ENCODE results near the gene SARDH.
A peak's percentile ranks its signal among the peaks of the same experiment; 100 is the strongest.

Gene SARDH

DNA sequence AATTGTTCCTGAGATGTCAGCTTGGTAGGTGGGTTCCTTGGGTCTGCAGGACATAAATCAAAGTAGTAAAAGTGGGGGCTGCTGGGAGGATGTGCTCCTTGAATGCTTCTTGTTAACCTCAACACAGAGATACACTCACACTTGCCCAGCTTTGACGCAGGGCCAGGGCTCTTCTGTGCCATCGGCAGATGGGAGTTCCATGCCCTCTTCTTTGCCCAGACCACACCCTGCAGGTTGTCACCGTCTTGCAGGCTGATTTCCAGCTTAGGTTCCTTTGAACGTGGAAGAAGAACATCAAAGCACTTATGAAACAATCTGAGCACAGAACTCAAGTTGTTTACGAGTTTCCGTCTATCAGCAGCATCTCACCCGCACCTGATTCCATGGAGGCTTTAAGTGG, 91.0 kb downstream of the SARDH start:
- no peak for DNase-seq (ENCODE audit: low read depth)
- H3K4me3 ChIP-seq (ENCODE audit: low read depth, low read length), result no peak overlapping the region
- TF ChIP-seq, protein P1, sequence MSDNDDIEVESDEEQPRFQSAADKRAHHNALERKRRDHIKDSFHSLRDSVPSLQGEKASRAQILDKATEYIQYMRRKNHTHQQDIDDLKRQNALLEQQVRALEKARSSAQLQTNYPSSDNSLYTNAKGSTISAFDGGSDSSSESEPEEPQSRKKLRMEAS (IDR thresholded peaks at IDR 0.05; ENCODE audit: low read depth, low read length), result no peak
- TF ChIP-seq, protein P2, sequence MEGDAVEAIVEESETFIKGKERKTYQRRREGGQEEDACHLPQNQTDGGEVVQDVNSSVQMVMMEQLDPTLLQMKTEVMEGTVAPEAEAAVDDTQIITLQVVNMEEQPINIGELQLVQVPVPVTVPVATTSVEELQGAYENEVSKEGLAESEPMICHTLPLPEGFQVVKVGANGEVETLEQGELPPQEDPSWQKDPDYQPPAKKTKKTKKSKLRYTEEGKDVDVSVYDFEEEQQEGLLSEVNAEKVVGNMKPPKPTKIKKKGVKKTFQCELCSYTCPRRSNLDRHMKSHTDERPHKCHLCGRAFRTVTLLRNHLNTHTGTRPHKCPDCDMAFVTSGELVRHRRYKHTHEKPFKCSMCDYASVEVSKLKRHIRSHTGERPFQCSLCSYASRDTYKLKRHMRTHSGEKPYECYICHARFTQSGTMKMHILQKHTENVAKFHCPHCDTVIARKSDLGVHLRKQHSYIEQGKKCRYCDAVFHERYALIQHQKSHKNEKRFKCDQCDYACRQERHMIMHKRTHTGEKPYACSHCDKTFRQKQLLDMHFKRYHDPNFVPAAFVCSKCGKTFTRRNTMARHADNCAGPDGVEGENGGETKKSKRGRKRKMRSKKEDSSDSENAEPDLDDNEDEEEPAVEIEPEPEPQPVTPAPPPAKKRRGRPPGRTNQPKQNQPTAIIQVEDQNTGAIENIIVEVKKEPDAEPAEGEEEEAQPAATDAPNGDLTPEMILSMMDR (IDR thresholded peaks at IDR 0.05; ENCODE audit: low read depth, low read length), result no peak
- no peak for TF ChIP-seq MYC (IDR thresholded peaks at IDR 0.05; ENCODE audit: low read depth, low read length)
- TF ChIP-seq POLR2A (IDR thresholded peaks at IDR 0.05; ENCODE audit: extremely low read depth, insufficient read length), result no peak

- H3K4me3 ChIP-seq (ENCODE audit: low read depth, low read length), result no peak overlapping the region
- peak; percentile 11 for DNase-seq (ENCODE audit: low read depth)
- TF ChIP-seq, protein P2 (IDR thresholded peaks at IDR 0.05; ENCODE audit: low read depth, low read length), result no peak
These were observed 93.0 kb downstream of the SARDH start for GRCh38 chr9:133645021-133645765.

GRCh38 chr9:133643978-133644760, 94.0 kb downstream of the SARDH start:
- no peak overlapping the region for H3K4me3 ChIP-seq (ENCODE audit: low read depth, low read length)
- TF ChIP-seq POLR2A (IDR thresholded peaks at IDR 0.05; ENCODE audit: extremely low read depth, insufficient read length), result no peak
- TF ChIP-seq, protein P1 (IDR thresholded peaks at IDR 0.05; ENCODE audit: low read depth, low read length), result no peak
- no peak for TF ChIP-seq MYC (IDR thresholded peaks at IDR 0.05; ENCODE audit: low read depth, low read length)
- TF ChIP-seq, protein P2 (IDR thresholded peaks at IDR 0.05; ENCODE audit: low read depth, low read length), result no peak
- DNase-seq (ENCODE audit: low read depth), result no peak

DNA sequence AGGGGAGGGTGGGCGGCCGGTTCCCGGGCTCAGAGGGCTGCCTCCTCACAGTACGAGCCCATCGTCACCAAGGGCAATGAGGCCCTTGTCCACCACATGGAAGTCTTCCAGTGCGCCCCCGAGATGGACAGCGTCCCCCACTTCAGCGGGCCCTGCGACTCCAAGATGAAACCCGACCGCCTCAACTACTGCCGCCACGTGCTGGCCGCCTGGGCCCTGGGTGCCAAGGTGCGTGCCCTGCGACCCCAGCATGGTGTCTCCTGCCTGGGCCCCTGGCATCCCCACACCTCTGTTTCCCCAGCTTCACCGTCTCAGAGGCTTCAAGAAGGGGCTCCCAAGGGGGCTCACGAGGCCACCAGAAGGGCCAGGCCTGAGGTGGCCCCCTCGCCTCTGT, 94.8 kb downstream of the SARDH start:
- DNase-seq (ENCODE audit: low read depth), result no peak
- TF ChIP-seq POLR2A (IDR thresholded peaks at IDR 0.05; ENCODE audit: extremely low read depth, insufficient read length), result no peak
- TF ChIP-seq, protein P2 (IDR thresholded peaks at IDR 0.05; ENCODE audit: low read depth, low read length), result no peak
- TF ChIP-seq, protein P1 (IDR thresholded peaks at IDR 0.05; ENCODE audit: low read depth, low read length), result no peak
- no peak for TF ChIP-seq MYC (IDR thresholded peaks at IDR 0.05; ENCODE audit: low read depth, low read length)
- H3K4me3 ChIP-seq (ENCODE audit: low read depth, low read length), result no peak overlapping the region

DNA sequence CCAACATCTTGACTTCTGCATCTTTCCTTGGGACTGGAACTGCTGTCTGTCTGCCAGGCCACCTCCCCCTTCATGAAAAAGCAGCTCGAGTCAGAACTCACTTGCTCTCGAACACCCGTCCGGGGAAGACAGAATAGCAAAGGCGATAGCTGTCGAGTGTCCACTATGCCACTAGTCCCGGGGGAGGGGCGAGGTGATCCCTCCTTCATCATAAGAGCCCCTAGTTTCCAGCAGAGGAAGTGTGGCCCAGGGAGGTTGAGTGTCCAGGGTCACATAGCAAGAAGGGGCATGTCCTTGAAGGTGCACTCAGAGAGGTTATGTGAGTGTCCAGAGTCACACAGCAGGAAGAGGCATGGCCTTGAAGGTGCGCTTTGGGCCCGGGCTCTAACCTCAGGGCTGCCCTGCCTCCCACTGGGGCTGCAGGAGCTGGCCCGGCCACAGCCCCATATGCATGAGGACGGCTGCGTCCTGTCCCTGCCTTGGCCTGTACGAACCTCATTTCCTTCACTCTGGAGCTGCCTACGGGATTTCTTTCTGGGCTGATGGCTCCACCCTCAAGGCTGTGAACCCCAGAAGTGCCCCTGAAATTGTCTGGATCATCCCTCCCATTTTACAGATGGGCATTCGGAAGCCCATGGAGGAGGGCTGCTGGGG, 95.3 kb downstream of the SARDH start:
- no peak for DNase-seq (ENCODE audit: low read depth)
- TF ChIP-seq MYC (IDR thresholded peaks at IDR 0.05; ENCODE audit: low read depth, low read length), result no peak
- TF ChIP-seq, protein P1 (IDR thresholded peaks at IDR 0.05; ENCODE audit: low read depth, low read length), result no peak
- TF ChIP-seq, protein P2 (IDR thresholded peaks at IDR 0.05; ENCODE audit: low read depth, low read length), result no peak
- TF ChIP-seq POLR2A (IDR thresholded peaks at IDR 0.05; ENCODE audit: extremely low read depth, insufficient read length), result no peak
- H3K4me3 ChIP-seq (ENCODE audit: low read depth, low read length), result no peak overlapping the region

Data from NB4 (cell line).